Stomach (tissue), 4 donors: ENCODE results near the gene KRABD2.

Source experiments
- CTCF ChIP-seq, 7 experiments: fragments of 450-650 bp in 4 of 7; fragments of 200-600 bp in 3 of 7; sonication (generic) in 3 of 7; IDR thresholded peaks; one replicate each; pipeline ENCODE4 v1.5.1; 2016 to 2019; ENCODE audit warnings: antibody characterized with exemption in 7 of 7, control low read depth in 2 of 7, mild to moderate bottlenecking in 1 of 7
- EP300 ChIP-seq: sonication (generic); formaldehyde crosslinking; IDR thresholded peaks from one replicate; pipeline ENCODE4 v1.6.1; 2017; ENCODE audit warnings: antibody characterized with exemption
- POLR2A ChIP-seq, 4 donors: fragments of 450-650 bp; IDR thresholded peaks; one replicate each; pipeline ENCODE4 v1.6.1; 2016; ENCODE audit warnings: antibody characterized with exemption in 4 of 4, control low read depth in 2 of 4, mild to moderate bottlenecking in 1 of 4, moderate library complexity in 1 of 4
- POLR2AphosphoS5 ChIP-seq, 3 donors: sonication (generic); formaldehyde crosslinking; IDR thresholded peaks; one replicate each; pipeline ENCODE4 v1.6.1; 2016; ENCODE audit warnings: antibody characterized with exemption in 3 of 3

GRCh38 chr17:8360260-8360659, 16.2 kb downstream of the KRABD2 start:
- no peak for TF ChIP-seq POLR2AphosphoS5 (IDR thresholded peaks at IDR 0.05)
- TF ChIP-seq CTCF (IDR thresholded peaks at IDR 0.05): no peak
- no peak for TF ChIP-seq POLR2A (IDR thresholded peaks at IDR 0.05)
- no peak for TF ChIP-seq EP300
